Upper lobe of left lung (tissue), 6 donors: ENCODE measurements around the gene SEMA3E. TPM values are rescaled to one million over a fixed set of nuclear protein-coding genes. Genes with fewer than 3 reads are reported as not detected.

Experiments
- ATAC-seq, 2 donors: fragments of 200-7000 bp; cut with Tn5 transposase; one replicate each; pipeline ENCODE4 v1.9.1; 2022; ENCODE audit warnings: mild to moderate bottlenecking in 2 of 2, moderate library complexity in 2 of 2; ENCODE audit not compliant: low FRiP score in 2 of 2
- DNase-seq, 2 donors: peaks; one replicate each; pipeline ENCODE4 v3.0.0-alpha.2; 2019 to 2020
- H3K27ac ChIP-seq, 4 donors: fragments of 200-600 bp; sonication (generic); one replicate each; pipeline ENCODE4 v1.5.1; 2016 to 2019
- H3K27me3 ChIP-seq, 4 donors: fragments of 200-600 bp; sonication (generic); one replicate each; pipeline ENCODE4 v1.5.1; 2017 to 2019
- H3K36me3 ChIP-seq, 4 donors: fragments of 200-600 bp; sonication (generic); one replicate each; pipeline ENCODE4 v1.5.1; 2016 to 2019
- H3K4me1 ChIP-seq, 4 donors: fragments of 200-600 bp; sonication (generic); one replicate each; pipeline ENCODE4 v1.5.1; 2018 to 2019
- H3K4me3 ChIP-seq, 4 donors: fragments of 200-600 bp; sonication (generic); one replicate each; pipeline ENCODE4 v1.5.1; 2017 to 2019; ENCODE audit warnings: mild to moderate bottlenecking in 2 of 4, moderate library complexity in 1 of 4
- H3K9me3 ChIP-seq, 4 donors: fragments of 200-600 bp; sonication (generic); one replicate each; pipeline ENCODE4 v1.5.1; 2018 to 2019
- CTCF ChIP-seq, 6 experiments: fragments of 450-650 bp in 4 of 6; fragments of 200-600 bp in 2 of 6; sonication (generic) in 2 of 6; IDR thresholded peaks; one replicate each; pipeline ENCODE4 v1.5.1; 2016 to 2019; ENCODE audit warnings: antibody characterized with exemption in 6 of 6
- EP300 ChIP-seq, 4 donors: sonication (generic); formaldehyde crosslinking; IDR thresholded peaks; one replicate each; pipeline ENCODE4 v1.5.1; 2017; ENCODE audit warnings: antibody characterized with exemption in 4 of 4, control low read depth in 2 of 4
- POLR2A ChIP-seq, 4 donors: fragments of 450-650 bp; IDR thresholded peaks; one replicate each; pipeline ENCODE4 v1.5.1; 2016 to 2017; ENCODE audit warnings: antibody characterized with exemption in 4 of 4, mild to moderate bottlenecking in 2 of 4
- POLR2AphosphoS5 ChIP-seq, 2 donors: sonication (generic); formaldehyde crosslinking; IDR thresholded peaks; one replicate each; pipeline ENCODE4 v1.5.1; 2017; ENCODE audit warnings: antibody characterized with exemption in 2 of 2
- WGBS, 2 donors: methylation state at CpG; one replicate each; pipeline ENCODE4 v1.1.5; 2017 to 2018; 5-methylcytosine and 5-hydroxymethylcytosine counted together
- total RNA-seq, 6 donors: library from RNA; depleted of rRNA in 4 of 6; stranded (reverse); fragments of >200 nt in 4 of 6; gene quantifications; one replicate each; pipeline versions ENCODE4 v1.1.0 to v1.2.1, GENCODE V29; 2016 to 2021
- donor health status: DM: no; HTN: no; CAD: no; lungs with moderate emphysema.
- donor health status: DM: no; HTN: yes; CAD: no; lungs with severe emphysema.

The SEMA3E gene
- total RNA-seq, 6 donors from 2014 or later: under 0.01 to 14.2 (median 6.9) TPM

GRCh38 chr7:83326223-83326622, 322.7 kb downstream of the SEMA3E start:
- TF ChIP-seq EP300 (IDR thresholded peaks at IDR 0.05) (no peak), CTCF (IDR thresholded peaks at IDR 0.05) (no peak), POLR2A (IDR thresholded peaks at IDR 0.05) (no peak), POLR2AphosphoS5 (IDR thresholded peaks at IDR 0.05) (no peak)
- whole genome bisulfite sequencing, 2 donors: 54 to 78% methylated on average over 2 of the region's 2 CpGs

GRCh38 chr7:83325083-83325482, 323.9 kb downstream of the SEMA3E start:
- TF ChIP-seq POLR2A (IDR thresholded peaks at IDR 0.05) (no peak), EP300 (IDR thresholded peaks at IDR 0.05) (no peak), POLR2AphosphoS5 (IDR thresholded peaks at IDR 0.05) (no peak), CTCF (IDR thresholded peaks at IDR 0.05) (no peak)

More at GRCh38 chr7:83326223-83326622, 322.7 kb downstream of the SEMA3E start:
- Histone ChIP-seq H3K27me3 (no peaks in the 10 kb centered on the region), H3K36me3 (no peaks in the 10 kb centered on the region), H3K9me3 (no peaks in the 10 kb centered on the region), H3K4me1 (no peaks in the 10 kb centered on the region), H3K27ac (no peak overlapping the region), H3K4me3 (no peak overlapping the region)
- no peak for ATAC-seq
- DNase-seq: no peak

GRCh38 chr7:83324596-83324995, 324.3 kb downstream of the SEMA3E start:
- DNase-seq (no peak), ATAC-seq (no peak)
- Histone ChIP-seq H3K27me3 (no peaks in the 10 kb centered on the region), H3K36me3 (no peaks in the 10 kb centered on the region), H3K4me1 (no peaks in the 10 kb centered on the region), H3K9me3 (no peaks in the 10 kb centered on the region), H3K4me3 (no peak overlapping the region), H3K27ac (no peak overlapping the region)
- TF ChIP-seq EP300 (IDR thresholded peaks at IDR 0.05) (no peak), CTCF (IDR thresholded peaks at IDR 0.05) (no peak), POLR2A (IDR thresholded peaks at IDR 0.05) (no peak)
- 72 to 84% methylated on average over 2 of the region's 2 CpGs for WGBS, 2 donors

More at GRCh38 chr7:83325083-83325482, 323.9 kb downstream of the SEMA3E start:
- H3K4me3 ChIP-seq: no peak overlapping the region
- H3K27ac ChIP-seq: no peak overlapping the region
- no peaks in the 10 kb centered on the region for H3K27me3 ChIP-seq
- ATAC-seq (no peak), DNase-seq (no peak)
- no peaks in the 10 kb centered on the region for H3K4me1 ChIP-seq
- 92 to 96% methylated on average over 5 of the region's 5 CpGs for WGBS, 2 donors
- H3K36me3 ChIP-seq: no peaks in the 10 kb centered on the region
- H3K9me3 ChIP-seq: no peaks in the 10 kb centered on the region

- no peak overlapping the region for H3K4me3 ChIP-seq
- no peaks in the 10 kb centered on the region for H3K36me3 ChIP-seq
- no peak for TF ChIP-seq CTCF (IDR thresholded peaks at IDR 0.05)
- TF ChIP-seq POLR2A (IDR thresholded peaks at IDR 0.05): no peak
- TF ChIP-seq EP300 (IDR thresholded peaks at IDR 0.05): no peak
- no peak for TF ChIP-seq POLR2AphosphoS5 (IDR thresholded peaks at IDR 0.05)
- no peaks in the 10 kb centered on the region for H3K27me3 ChIP-seq
- DNase-seq (no peak), ATAC-seq (no peak)
- WGBS, 2 donors: 50 to 74% methylated on average over 1 of the region's 1 CpG
- no peaks in the 10 kb centered on the region for H3K4me1 ChIP-seq
- H3K9me3 ChIP-seq: no peaks in the 10 kb centered on the region
- no peak overlapping the region for H3K27ac ChIP-seq
Measured at GRCh38 chr7:83321011-83321410, 327.9 kb downstream of the SEMA3E start.

- Histone ChIP-seq H3K4me3 (no peak overlapping the region), H3K36me3 (no peaks in the 10 kb centered on the region), H3K27me3 (no peaks in the 10 kb centered on the region), H3K4me1 (no peaks in the 10 kb centered on the region), H3K9me3 (no peaks in the 10 kb centered on the region), H3K27ac (no peak overlapping the region)
- DNase-seq (no peak), ATAC-seq (no peak)
- WGBS, 2 donors: 85 to 92% methylated on average over 1 of the region's 1 CpG
- TF ChIP-seq CTCF (IDR thresholded peaks at IDR 0.05): no peak
- no peak for TF ChIP-seq POLR2A (IDR thresholded peaks at IDR 0.05)
- no peak for TF ChIP-seq POLR2AphosphoS5 (IDR thresholded peaks at IDR 0.05)
- TF ChIP-seq EP300 (IDR thresholded peaks at IDR 0.05): no peak
Measured at GRCh38 chr7:83313931-83314330, 335.0 kb downstream of the SEMA3E start.
